Activated T-helper 2 cell treated with anti-CD3 and anti-CD28 coated beads, Interferon-gamma antibody, Interleukin-2, Interleukin-4, amounts not matched to agents 10 μg/mL and 5 μg/mL and 100 μg/mL, durations not matched to agents 14 hours and 24 hours and 36 hours (primary cell): ENCODE measurements around the gene INSR. TPM values are rescaled to one million over a fixed set of nuclear protein-coding genes. Genes with fewer than 3 reads are reported as not detected.

Experiments used
- DNase-seq: peaks from one replicate; pipeline ENCODE4 v3.0.0; 2021; ENCODE audit warnings: low spot score
- H3K27ac Mint-ChIP-seq: one replicate; pipeline ENCODE4 v1.8.0; 2021; ENCODE audit warnings: mixed read lengths
- H3K27me3 Mint-ChIP-seq: one replicate; pipeline ENCODE4 v1.8.0; 2021; ENCODE audit warnings: low read depth, mixed read lengths
- H3K36me3 Mint-ChIP-seq: one replicate; pipeline ENCODE4 v1.8.0; 2021; ENCODE audit warnings: low read depth, mixed read lengths
- H3K4me1 Mint-ChIP-seq: one replicate; pipeline ENCODE4 v1.8.0; 2021; ENCODE audit warnings: low read depth, mixed read lengths
- H3K4me3 Mint-ChIP-seq: one replicate; pipeline ENCODE4 v1.8.0; 2021; ENCODE audit warnings: low read depth, mild to moderate bottlenecking, moderate library complexity, mixed read lengths
- H3K9me3 Mint-ChIP-seq: one replicate; pipeline ENCODE4 v1.8.0; 2021; ENCODE audit warnings: mixed read lengths
- intact Hi-C: fragments of 100-400 bp; cut with micrococcal nuclease; formaldehyde crosslinking; loops from one replicate; pipeline ENCODE4 v1.15.1; 2023
- total RNA-seq: library from RNA; stranded (reverse); gene quantifications from 2 replicates; pipeline ENCODE4 v1.2.3, GENCODE V29; 2022

The INSR gene
- 2.4 TPM in 2 replicates for total RNA-seq

GRCh38 chr19:7293762-7294557 is at the start of gene INSR:
Gene INSR (minus strand): TSS chr19:7294414. CDS start chr19:7293891, 523 bp downstream.
- DNase-seq = peak; percentile 50
- no peaks in the 10 kb centered on the region for H3K9me3 Mint-ChIP-seq
- no peaks in the 10 kb centered on the region for H3K36me3 Mint-ChIP-seq
- intact Hi-C loops = loop anchor here (1.0 kb wide), 1 partner anchor 97 kb away; no protein-coding TSS in a partner anchor
- peak within 1 kb of the TSS; percentile 65 for H3K4me3 Mint-ChIP-seq
- peaks cover 33% of the 10 kb centered on the region for H3K27me3 Mint-ChIP-seq
- H3K4me1 Mint-ChIP-seq = peaks cover 3% of the 10 kb centered on the region
- H3K27ac Mint-ChIP-seq = no peak within 1 kb of the TSS

GRCh38 chr19:7342143-7342542 is 47.9 kb upstream of the INSR start:
- H3K4me1 Mint-ChIP-seq = peaks cover 52% of the 10 kb centered on the region
- no peak overlapping the region for H3K4me3 Mint-ChIP-seq

GRCh38 chr19:7340959-7341837 is 47.0 kb upstream of the INSR start:
- Mint-ChIP-seq H3K4me1 (peaks cover 51% of the 10 kb centered on the region), H3K27me3 (peaks cover 9% of the 10 kb centered on the region), H3K27ac (no peak overlapping the region), H3K4me3 (no peak overlapping the region), H3K9me3 (no peaks in the 10 kb centered on the region), H3K36me3 (no peaks in the 10 kb centered on the region)
- peak; percentile 73 for DNase-seq
- intact Hi-C loops = loop anchor here (1.0 kb wide), 2 partner anchors 192 to 239 kb away; no protein-coding TSS in a partner anchor

More at GRCh38 chr19:7342143-7342542, 47.9 kb upstream of the INSR start:
- H3K27ac Mint-ChIP-seq = no peak overlapping the region
- intact Hi-C loops = no loop called here
- H3K9me3 Mint-ChIP-seq = no peaks in the 10 kb centered on the region
- no peaks in the 10 kb centered on the region for H3K36me3 Mint-ChIP-seq
- no peak for DNase-seq
- peaks cover 7% of the 10 kb centered on the region for H3K27me3 Mint-ChIP-seq

GRCh38 chr19:7337380-7338194 is 43.4 kb upstream of the INSR start:
- peak; percentile 37 for DNase-seq
- Mint-ChIP-seq H3K9me3 (no peaks in the 10 kb centered on the region), H3K4me1 (peaks cover 37% of the 10 kb centered on the region), H3K27ac (no peak overlapping the region), H3K36me3 (no peaks in the 10 kb centered on the region), H3K27me3 (peaks cover 9% of the 10 kb centered on the region), H3K4me3 (no peak overlapping the region)
- intact Hi-C loops = no loop called here

GRCh38 chr19:7336321-7336973 is 42.2 kb upstream of the INSR start:
- intact Hi-C loops = no loop called here
- Mint-ChIP-seq H3K27ac (no peak overlapping the region), H3K4me3 (no peak overlapping the region), H3K4me1 (peaks cover 36% of the 10 kb centered on the region), H3K9me3 (no peaks in the 10 kb centered on the region), H3K36me3 (no peaks in the 10 kb centered on the region), H3K27me3 (peaks cover 9% of the 10 kb centered on the region)
- DNase-seq = no peak

GRCh38 chr19:7333198-7334118 is 39.2 kb upstream of the INSR start:
- H3K27ac Mint-ChIP-seq = no peak overlapping the region
- intact Hi-C loops = no loop called here
- H3K4me3 Mint-ChIP-seq = no peak overlapping the region
- no peak for DNase-seq
- no peaks in the 10 kb centered on the region for H3K36me3 Mint-ChIP-seq
- no peaks in the 10 kb centered on the region for H3K9me3 Mint-ChIP-seq
- H3K4me1 Mint-ChIP-seq = peaks cover 17% of the 10 kb centered on the region
- peaks cover 4% of the 10 kb centered on the region for H3K27me3 Mint-ChIP-seq

- no peak for DNase-seq
- H3K27me3 Mint-ChIP-seq = no peaks in the 10 kb centered on the region
- H3K9me3 Mint-ChIP-seq = no peaks in the 10 kb centered on the region
- no peaks in the 10 kb centered on the region for H3K4me1 Mint-ChIP-seq
- H3K27ac Mint-ChIP-seq = no peak overlapping the region
- intact Hi-C loops = no loop called here
- H3K36me3 Mint-ChIP-seq = no peaks in the 10 kb centered on the region
- no peak overlapping the region for H3K4me3 Mint-ChIP-seq
These were observed 37.2 kb upstream of the INSR start for GRCh38 chr19:7331446-7331845.

GRCh38 chr19:7328647-7329046 is 34.4 kb upstream of the INSR start:
- H3K9me3 Mint-ChIP-seq = no peaks in the 10 kb centered on the region
- peaks cover 2% of the 10 kb centered on the region for H3K27me3 Mint-ChIP-seq
- H3K36me3 Mint-ChIP-seq = no peaks in the 10 kb centered on the region
- no peak overlapping the region for H3K27ac Mint-ChIP-seq
- intact Hi-C loops = no loop called here
- DNase-seq = no peak
- no peaks in the 10 kb centered on the region for H3K4me1 Mint-ChIP-seq
- no peak overlapping the region for H3K4me3 Mint-ChIP-seq

GRCh38 chr19:7327802-7328201 is 33.6 kb upstream of the INSR start:
- Mint-ChIP-seq H3K9me3 (no peaks in the 10 kb centered on the region), H3K27me3 (peaks cover 2% of the 10 kb centered on the region), H3K27ac (no peak overlapping the region), H3K4me3 (no peak overlapping the region), H3K36me3 (no peaks in the 10 kb centered on the region), H3K4me1 (no peaks in the 10 kb centered on the region)
- intact Hi-C loops = no loop called here
- DNase-seq = no peak

GRCh38 chr19:7326105-7326877 is 32.1 kb upstream of the INSR start:
- DNase-seq = peak; percentile 20
- H3K27me3 Mint-ChIP-seq = peaks cover 2% of the 10 kb centered on the region
- intact Hi-C loops = no loop called here
- no peak overlapping the region for H3K4me3 Mint-ChIP-seq
- H3K27ac Mint-ChIP-seq = no peak overlapping the region
- no peaks in the 10 kb centered on the region for H3K4me1 Mint-ChIP-seq
- H3K36me3 Mint-ChIP-seq = no peaks in the 10 kb centered on the region
- H3K9me3 Mint-ChIP-seq = no peaks in the 10 kb centered on the region

GRCh38 chr19:7318176-7318575 is 24.0 kb upstream of the INSR start:
- intact Hi-C loops = no loop called here

More at GRCh38 chr19:7318176-7318575, 24.0 kb upstream of the INSR start:
- no peak for DNase-seq
- no peaks in the 10 kb centered on the region for H3K36me3 Mint-ChIP-seq
- H3K4me1 Mint-ChIP-seq = no peaks in the 10 kb centered on the region
- H3K27ac Mint-ChIP-seq = no peak overlapping the region
- no peaks in the 10 kb centered on the region for H3K27me3 Mint-ChIP-seq
- H3K4me3 Mint-ChIP-seq = no peak overlapping the region
- peaks cover 6% of the 10 kb centered on the region for H3K9me3 Mint-ChIP-seq
